K562 (cell line): ENCODE measurements around the gene RAPGEFL1. TPM values are rescaled to one million over a fixed set of nuclear protein-coding genes. Genes with fewer than 3 reads are reported as not detected.

Experiments
- ATF1 ChIP-seq, 2 experiments: fragments of 450-650 bp in 1 of 2; IDR thresholded peaks; 2 replicates each; pipeline ENCODE4 v1.6.1; 2016; ENCODE audit warnings: missing compliant biosample characterization in 1 of 2, missing genetic modification characterization in 1 of 2
- ATF7 ChIP-seq: fragments of 450-650 bp; IDR thresholded peaks from 2 replicates; pipeline ENCODE4 v1.7.1; 2014; ENCODE audit warnings: mild to moderate bottlenecking, moderate library complexity
- ELF1 ChIP-seq: fragments of 200-800 bp; sonication (Bioruptor generic); IDR thresholded peaks from 2 replicates; pipeline ENCODE4 v1.6.1; 2016; ENCODE audit warnings: missing genetic modification characterization, missing compliant biosample characterization
- NFATC3 ChIP-seq: fragments of 450-650 bp; IDR thresholded peaks from 2 replicates; pipeline ENCODE4 v1.6.1; 2017; ENCODE audit warnings: mild to moderate bottlenecking
- NFIC ChIP-seq: fragments of 450-650 bp; IDR thresholded peaks from 2 replicates; pipeline ENCODE4 v1.6.1; 2017; ENCODE audit warnings: mild to moderate bottlenecking, inconsistent platforms
- OTX1 ChIP-seq: fragments of 450-650 bp; formaldehyde crosslinking; IDR thresholded peaks from 2 replicates; pipeline ENCODE4 v1.4.0; 2022; ENCODE audit warnings: mild to moderate bottlenecking
- PHF20 ChIP-seq: fragments of 450-650 bp; IDR thresholded peaks from 2 replicates; pipeline ENCODE4 v1.6.1; 2018; ENCODE audit not compliant: partially characterized antibody
- RBFOX2 ChIP-seq: fragments of 200-400 bp; formaldehyde crosslinking; IDR thresholded peaks from 2 replicates; pipeline ENCODE4 v1.6.1; 2017; ENCODE audit warnings: low read depth, mild to moderate bottlenecking, low read length, moderate library complexity
- TEAD1 ChIP-seq, 2 experiments: fragments of 450-650 bp in 1 of 2; sonication (generic) in 1 of 2; formaldehyde crosslinking; IDR thresholded peaks; 2 replicates each; pipeline versions ENCODE4 v1.4.0 to v1.8.0; 2020 to 2022; ENCODE audit warnings: mild to moderate bottlenecking in 2 of 2, missing genetic modification reagents in 1 of 2
- XRCC5 ChIP-seq: fragments of 200-400 bp; formaldehyde crosslinking; IDR thresholded peaks from 2 replicates; pipeline ENCODE4 v1.6.1; 2017; ENCODE audit warnings: low read depth, mild to moderate bottlenecking, low read length
- polyA plus RNA-seq, 8 experiments: library from polyadenylated mRNA; depleted of rRNA in 4 of 8; stranded (reverse) in 5 of 8; unstranded in 3 of 8; fragments of >200 nt; fragmentation: Nextera tagmentation in 2 of 8; fragmentation: Illumina TruSeq in 1 of 8; extraction: Ambion mirVana in 2 of 8; extraction: Trizol in 1 of 8; gene quantifications; 2 replicates each; pipeline versions ENCODE4 v1.2.1 to v1.2.3, GENCODE V29; 2011 to 2014; ENCODE audit warnings: inconsistent platforms in 1 of 8, missing spikeins in 1 of 8
- total RNA-seq, 7 experiments: library from RNA; depleted of rRNA in 6 of 7; stranded (reverse); fragments of >200 nt in 6 of 7; fragmentation: Illumina TruSeq in 2 of 7; extraction: Trizol in 2 of 7; gene quantifications; 2 replicates each; pipeline versions ENCODE4 v1.2.1 to v1.2.3, GENCODE V29; 2011 to 2021; ENCODE audit warnings: low replicate concordance in 1 of 7
- TF ChIP-seq, protein P1 (sequence below), 2 experiments: fragments of 450-650 bp in 1 of 2; sonication (generic) in 1 of 2; formaldehyde crosslinking in 1 of 2; IDR thresholded peaks; 2 replicates each; pipeline versions ENCODE4 v1.7.1 to v1.9.0; 2016 to 2022; ENCODE audit warnings: inconsistent platforms in 1 of 2, mild to moderate bottlenecking in 1 of 2, missing genetic modification reagents in 1 of 2
- TF ChIP-seq, protein P2 (sequence below): fragments of 450-650 bp; IDR thresholded peaks from 2 replicates; pipeline ENCODE4 v1.7.1; 2018; ENCODE audit warnings: mild to moderate bottlenecking, low read depth; ENCODE audit not compliant: partially characterized antibody
- TF ChIP-seq, protein P3 (sequence below): fragments of 450-650 bp; IDR thresholded peaks from 2 replicates; pipeline ENCODE4 v1.6.1; 2016; ENCODE audit warnings: antibody characterized with exemption

RAPGEFL1 gene
- total and polyA plus RNA-seq, 9 of the 15 experiments (the other 6 are each of a cell fraction or from before 2014, with no cell fraction given), result 0.18 to 4.1 (median 2.1) TPM

DNA sequence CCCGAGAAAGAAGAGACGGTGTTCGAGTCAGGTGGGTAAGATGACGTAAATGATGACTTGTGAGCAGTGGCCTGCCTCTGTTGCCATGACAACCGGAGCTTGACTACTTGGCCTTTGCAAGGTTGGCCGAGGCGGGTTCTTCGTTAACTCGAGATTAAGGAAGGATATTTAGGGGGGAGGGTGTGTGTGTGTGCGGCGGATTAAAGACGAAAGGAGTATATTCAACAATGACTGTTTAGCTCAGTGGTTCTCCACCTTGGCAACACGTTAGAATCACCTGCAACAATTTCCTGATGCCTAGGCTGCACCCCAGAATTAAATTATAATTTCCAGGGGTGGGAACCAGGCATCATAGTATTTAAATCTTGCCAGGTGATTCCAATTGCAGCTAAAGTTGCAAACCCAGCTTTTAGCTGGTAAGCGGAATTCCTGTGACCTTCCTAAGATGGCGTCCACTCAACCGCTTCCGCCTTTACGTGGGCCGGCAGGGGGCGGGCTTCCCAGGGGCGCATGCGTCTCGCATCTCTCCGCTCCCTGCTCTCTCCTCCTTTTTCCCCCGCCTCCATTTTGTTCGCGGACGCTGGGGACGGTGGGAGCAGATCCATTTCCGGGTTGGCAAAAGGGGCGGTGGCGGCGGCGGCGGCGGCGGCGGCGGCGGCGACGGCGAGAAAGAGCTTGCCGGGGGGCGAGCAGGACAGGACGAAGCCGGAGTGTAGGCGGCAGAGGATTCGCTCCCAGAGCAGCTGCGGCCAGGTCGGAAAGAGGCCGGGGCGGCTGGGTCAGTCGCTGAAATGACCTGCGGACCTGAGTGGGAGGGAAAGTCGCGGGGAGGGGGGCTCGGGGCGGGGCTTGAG lies 41.7 kb downstream of the RAPGEFL1 start, which contains the start of gene WIPF2 (continued):
- TF ChIP-seq, protein P1, sequence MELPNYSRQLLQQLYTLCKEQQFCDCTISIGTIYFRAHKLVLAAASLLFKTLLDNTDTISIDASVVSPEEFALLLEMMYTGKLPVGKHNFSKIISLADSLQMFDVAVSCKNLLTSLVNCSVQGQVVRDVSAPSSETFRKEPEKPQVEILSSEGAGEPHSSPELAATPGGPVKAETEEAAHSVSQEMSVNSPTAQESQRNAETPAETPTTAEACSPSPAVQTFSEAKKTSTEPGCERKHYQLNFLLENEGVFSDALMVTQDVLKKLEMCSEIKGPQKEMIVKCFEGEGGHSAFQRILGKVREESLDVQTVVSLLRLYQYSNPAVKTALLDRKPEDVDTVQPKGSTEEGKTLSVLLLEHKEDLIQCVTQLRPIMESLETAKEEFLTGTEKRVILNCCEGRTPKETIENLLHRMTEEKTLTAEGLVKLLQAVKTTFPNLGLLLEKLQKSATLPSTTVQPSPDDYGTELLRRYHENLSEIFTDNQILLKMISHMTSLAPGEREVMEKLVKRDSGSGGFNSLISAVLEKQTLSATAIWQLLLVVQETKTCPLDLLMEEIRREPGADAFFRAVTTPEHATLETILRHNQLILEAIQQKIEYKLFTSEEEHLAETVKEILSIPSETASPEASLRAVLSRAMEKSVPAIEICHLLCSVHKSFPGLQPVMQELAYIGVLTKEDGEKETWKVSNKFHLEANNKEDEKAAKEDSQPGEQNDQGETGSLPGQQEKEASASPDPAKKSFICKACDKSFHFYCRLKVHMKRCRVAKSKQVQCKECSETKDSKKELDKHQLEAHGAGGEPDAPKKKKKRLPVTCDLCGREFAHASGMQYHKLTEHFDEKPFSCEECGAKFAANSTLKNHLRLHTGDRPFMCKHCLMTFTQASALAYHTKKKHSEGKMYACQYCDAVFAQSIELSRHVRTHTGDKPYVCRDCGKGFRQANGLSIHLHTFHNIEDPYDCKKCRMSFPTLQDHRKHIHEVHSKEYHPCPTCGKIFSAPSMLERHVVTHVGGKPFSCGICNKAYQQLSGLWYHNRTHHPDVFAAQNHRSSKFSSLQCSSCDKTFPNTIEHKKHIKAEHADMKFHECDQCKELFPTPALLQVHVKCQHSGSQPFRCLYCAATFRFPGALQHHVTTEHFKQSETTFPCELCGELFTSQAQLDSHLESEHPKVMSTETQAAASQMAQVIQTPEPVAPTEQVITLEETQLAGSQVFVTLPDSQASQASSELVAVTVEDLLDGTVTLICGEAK (IDR thresholded peaks at IDR 0.05), result peak; percentile 79
- TF ChIP-seq, protein P1 (CRISPR knock-in tag; IDR thresholded peaks at IDR 0.05), result no peak
- 0 out of 4 replicates have a peak, but pooled peaks of 1 of the 2 experiments have one; percentile 57 for TF ChIP-seq TEAD1 (CRISPR knock-in tag; IDR thresholded peaks at IDR 0.05)
- TF ChIP-seq NFIC, result peak; percentile 49; the same call in 1 of the 2 replicates
- peak; percentile 88; the same call in 1 of the 2 replicates for TF ChIP-seq XRCC5
- peak; percentile 100 for TF ChIP-seq ELF1 (tag)
- peak; percentile 88 for TF ChIP-seq PHF20
- TF ChIP-seq ATF7, result peak; percentile 83
- TF ChIP-seq, protein P2, sequence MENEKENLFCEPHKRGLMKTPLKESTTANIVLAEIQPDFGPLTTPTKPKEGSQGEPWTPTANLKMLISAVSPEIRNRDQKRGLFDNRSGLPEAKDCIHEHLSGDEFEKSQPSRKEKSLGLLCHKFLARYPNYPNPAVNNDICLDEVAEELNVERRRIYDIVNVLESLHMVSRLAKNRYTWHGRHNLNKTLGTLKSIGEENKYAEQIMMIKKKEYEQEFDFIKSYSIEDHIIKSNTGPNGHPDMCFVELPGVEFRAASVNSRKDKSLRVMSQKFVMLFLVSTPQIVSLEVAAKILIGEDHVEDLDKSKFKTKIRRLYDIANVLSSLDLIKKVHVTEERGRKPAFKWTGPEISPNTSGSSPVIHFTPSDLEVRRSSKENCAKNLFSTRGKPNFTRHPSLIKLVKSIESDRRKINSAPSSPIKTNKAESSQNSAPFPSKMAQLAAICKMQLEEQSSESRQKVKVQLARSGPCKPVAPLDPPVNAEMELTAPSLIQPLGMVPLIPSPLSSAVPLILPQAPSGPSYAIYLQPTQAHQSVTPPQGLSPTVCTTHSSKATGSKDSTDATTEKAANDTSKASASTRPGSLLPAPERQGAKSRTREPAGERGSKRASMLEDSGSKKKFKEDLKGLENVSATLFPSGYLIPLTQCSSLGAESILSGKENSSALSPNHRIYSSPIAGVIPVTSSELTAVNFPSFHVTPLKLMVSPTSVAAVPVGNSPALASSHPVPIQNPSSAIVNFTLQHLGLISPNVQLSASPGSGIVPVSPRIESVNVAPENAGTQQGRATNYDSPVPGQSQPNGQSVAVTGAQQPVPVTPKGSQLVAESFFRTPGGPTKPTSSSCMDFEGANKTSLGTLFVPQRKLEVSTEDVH, result peak; percentile 88
- TF ChIP-seq RBFOX2, result peak; percentile 90
- no peak for TF ChIP-seq ATF1 (CRISPR knock-in tag; IDR thresholded peaks at IDR 0.05)
- peak; percentile 89 for TF ChIP-seq ATF1 (tag; IDR thresholded peaks at IDR 0.05)
- TF ChIP-seq, protein P3, sequence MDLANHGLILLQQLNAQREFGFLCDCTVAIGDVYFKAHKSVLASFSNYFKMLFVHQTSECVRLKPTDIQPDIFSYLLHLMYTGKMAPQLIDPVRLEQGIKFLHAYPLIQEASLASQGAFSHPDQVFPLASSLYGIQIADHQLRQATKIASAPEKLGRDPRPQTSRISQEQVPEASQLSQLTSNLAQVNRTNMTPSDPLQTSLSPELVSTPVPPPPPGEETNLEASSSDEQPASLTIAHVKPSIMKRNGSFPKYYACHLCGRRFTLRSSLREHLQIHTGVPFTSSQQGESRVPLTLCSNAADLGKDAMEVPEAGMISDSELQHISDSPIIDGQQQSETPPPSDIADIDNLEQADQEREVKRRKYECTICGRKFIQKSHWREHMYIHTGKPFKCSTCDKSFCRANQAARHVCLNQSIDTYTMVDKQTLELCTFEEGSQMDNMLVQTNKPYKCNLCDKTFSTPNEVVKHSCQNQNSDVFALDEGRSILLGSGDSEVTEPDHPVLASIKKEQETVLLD, result peak; percentile 95
- 0 out of 2 replicates have a peak, but pooled peaks have one; percentile 64 for TF ChIP-seq OTX1 (CRISPR knock-in tag)
- TF ChIP-seq NFATC3, result 0 out of 2 replicates have a peak, but pooled peaks have one; percentile 38
